Sigmoid colon (tissue), 4 donors: ENCODE data around the gene XPR1.

Source experiments
- POLR2A ChIP-seq, 2 donors: fragments of 450-650 bp; IDR thresholded peaks; one replicate each; pipeline ENCODE4 v1.6.1; 2016; ENCODE audit warnings: antibody characterized with exemption in 2 of 2, mild to moderate bottlenecking in 2 of 2, moderate library complexity in 2 of 2
- POLR2AphosphoS5 ChIP-seq, 4 donors: sonication (generic); formaldehyde crosslinking; IDR thresholded peaks; one replicate each; pipeline ENCODE4 v1.6.1; 2017; ENCODE audit warnings: antibody characterized with exemption in 4 of 4
- TF ChIP-seq, protein P1 (sequence below), 4 experiments: fragments of 450-650 bp in 3 of 4; fragments of 200-600 bp in 1 of 4; IDR thresholded peaks; one replicate each; pipeline ENCODE4 v1.5.1; 2016 to 2019; ENCODE audit warnings: antibody characterized with exemption in 4 of 4, mild to moderate bottlenecking in 3 of 4, moderate library complexity in 2 of 4

DNA sequence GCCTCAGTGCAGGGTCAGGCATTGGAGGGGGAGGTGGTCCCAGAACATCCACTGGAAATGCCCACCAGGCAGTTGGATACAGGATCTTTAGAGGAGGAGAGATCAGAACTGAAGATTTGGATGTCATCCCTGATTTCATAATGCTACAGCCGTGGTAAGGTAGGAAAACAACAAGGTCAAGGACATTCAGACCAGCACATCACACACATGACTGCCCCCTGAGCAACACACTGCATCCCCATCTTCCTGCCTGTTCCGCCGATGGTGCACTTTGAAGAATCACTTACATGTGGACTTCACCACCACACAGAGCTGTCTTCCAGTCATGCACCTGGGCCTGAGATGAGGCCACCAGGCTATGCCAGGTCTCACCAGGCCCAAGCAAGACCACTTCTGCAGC, 297.6 kb downstream of the XPR1 start:
- no peak for TF ChIP-seq POLR2AphosphoS5 (IDR thresholded peaks at IDR 0.05)
- TF ChIP-seq POLR2A (IDR thresholded peaks at IDR 0.05): no peak
- TF ChIP-seq, protein P1, sequence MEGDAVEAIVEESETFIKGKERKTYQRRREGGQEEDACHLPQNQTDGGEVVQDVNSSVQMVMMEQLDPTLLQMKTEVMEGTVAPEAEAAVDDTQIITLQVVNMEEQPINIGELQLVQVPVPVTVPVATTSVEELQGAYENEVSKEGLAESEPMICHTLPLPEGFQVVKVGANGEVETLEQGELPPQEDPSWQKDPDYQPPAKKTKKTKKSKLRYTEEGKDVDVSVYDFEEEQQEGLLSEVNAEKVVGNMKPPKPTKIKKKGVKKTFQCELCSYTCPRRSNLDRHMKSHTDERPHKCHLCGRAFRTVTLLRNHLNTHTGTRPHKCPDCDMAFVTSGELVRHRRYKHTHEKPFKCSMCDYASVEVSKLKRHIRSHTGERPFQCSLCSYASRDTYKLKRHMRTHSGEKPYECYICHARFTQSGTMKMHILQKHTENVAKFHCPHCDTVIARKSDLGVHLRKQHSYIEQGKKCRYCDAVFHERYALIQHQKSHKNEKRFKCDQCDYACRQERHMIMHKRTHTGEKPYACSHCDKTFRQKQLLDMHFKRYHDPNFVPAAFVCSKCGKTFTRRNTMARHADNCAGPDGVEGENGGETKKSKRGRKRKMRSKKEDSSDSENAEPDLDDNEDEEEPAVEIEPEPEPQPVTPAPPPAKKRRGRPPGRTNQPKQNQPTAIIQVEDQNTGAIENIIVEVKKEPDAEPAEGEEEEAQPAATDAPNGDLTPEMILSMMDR (IDR thresholded peaks at IDR 0.05): no peak
